Measurements from ENCODE around the gene CFAP221.

The CFAP221 gene

GRCh38 chr2:119696005-119696404, 151.8 kb downstream of the CFAP221 start:
- DNase-seq (ENCODE audit: low read depth), result no peak
- TF ChIP-seq CTCF (IDR thresholded peaks at IDR 0.05; ENCODE audit: insufficient read depth, low read depth, low read length, missing control alignments), result no peak
- no peak overlapping the region for H3K4me3 ChIP-seq (ENCODE audit: low read depth, low read length)

- DNase-seq (ENCODE audit: low read depth), result no peak
- TF ChIP-seq CTCF (IDR thresholded peaks at IDR 0.05; ENCODE audit: insufficient read depth, low read depth, low read length, missing control alignments), result no peak
- no peak overlapping the region for H3K4me3 ChIP-seq (ENCODE audit: low read depth, low read length)
Measured at GRCh38 chr2:119696494-119697030, 152.3 kb downstream of the CFAP221 start.

GRCh38 chr2:119697290-119698020, 153.2 kb downstream of the CFAP221 start:
- no peak overlapping the region for H3K4me3 ChIP-seq (ENCODE audit: low read depth, low read length)
- no peak for TF ChIP-seq CTCF (IDR thresholded peaks at IDR 0.05; ENCODE audit: insufficient read depth, low read depth, low read length, missing control alignments)

GRCh38 chr2:119698246-119698645, 154.0 kb downstream of the CFAP221 start:
- no peak for TF ChIP-seq CTCF (IDR thresholded peaks at IDR 0.05; ENCODE audit: insufficient read depth, low read depth, low read length, missing control alignments)

More at GRCh38 chr2:119697290-119698020, 153.2 kb downstream of the CFAP221 start:
- peak; percentile 43 for DNase-seq (ENCODE audit: low read depth)

GRCh38 chr2:119699016-119699606, 154.9 kb downstream of the CFAP221 start:
- no peak for TF ChIP-seq CTCF (IDR thresholded peaks at IDR 0.05; ENCODE audit: insufficient read depth, low read depth, low read length, missing control alignments)
- H3K4me3 ChIP-seq (ENCODE audit: low read depth, low read length), result no peak overlapping the region
- DNase-seq (ENCODE audit: low read depth), result no peak

More at GRCh38 chr2:119698246-119698645, 154.0 kb downstream of the CFAP221 start:
- no peak overlapping the region for H3K4me3 ChIP-seq (ENCODE audit: low read depth, low read length)
- DNase-seq (ENCODE audit: low read depth), result no peak

GRCh38 chr2:119700866-119701265, 156.6 kb downstream of the CFAP221 start:
- DNase-seq (ENCODE audit: low read depth), result no peak
- TF ChIP-seq CTCF (IDR thresholded peaks at IDR 0.05; ENCODE audit: insufficient read depth, low read depth, low read length, missing control alignments), result no peak

More at GRCh38 chr2:119700866-119701265, 156.6 kb downstream of the CFAP221 start:
- no peak overlapping the region for H3K4me3 ChIP-seq (ENCODE audit: low read depth, low read length)

All from GM12865 (cell line).